Ectodermal cell (in vitro differentiated cells): ENCODE data around the gene AADAC.
"Not testable (repeated sequence)": the region's sequence is repeated elsewhere in the genome, so short reads cannot be mapped to it uniquely, and the experiment has no call there.

Source experiments
- H3K27ac ChIP-seq: 2 replicates; pipeline ENCODE4 v1.7.0; 2013; ENCODE audit warnings: mild to moderate bottlenecking, low read depth, low read length; ENCODE audit not compliant: insufficient read depth, poor library complexity, severe bottlenecking
- H3K27me3 ChIP-seq: 2 replicates; pipeline ENCODE4 v1.7.0; 2013; ENCODE audit warnings: mild to moderate bottlenecking, low read length; ENCODE audit not compliant: insufficient read depth, control insufficient read depth, poor library complexity, severe bottlenecking
- H3K36me3 ChIP-seq: one replicate; pipeline ENCODE4 v1.7.0; 2013; ENCODE audit warnings: low read length; ENCODE audit not compliant: control insufficient read depth, insufficient read depth
- H3K4me1 ChIP-seq: one replicate; pipeline ENCODE4 v1.7.0; 2013; ENCODE audit warnings: low read length; ENCODE audit not compliant: control insufficient read depth, insufficient read depth
- H3K4me3 ChIP-seq: 2 replicates; pipeline ENCODE4 v1.7.0; 2013; ENCODE audit warnings: low read depth, low read length, control low read depth; ENCODE audit not compliant: insufficient read depth
- H3K9me3 ChIP-seq: 2 replicates; pipeline ENCODE4 v1.7.0; 2013; ENCODE audit warnings: mild to moderate bottlenecking, low read length, moderate library complexity; ENCODE audit not compliant: control insufficient read depth
- WGBS, 2 experiments: methylation state at CpG; one replicate each; pipeline ENCODE4 v1.1.7; 2013; ENCODE audit warnings: missing lambda C conversion rate in 2 of 2; 5-methylcytosine and 5-hydroxymethylcytosine counted together

AADAC gene

GRCh38 chr3:151775314-151776258 is 38.3 kb upstream of the AADAC start:
- no peaks in the 10 kb centered on the region for H3K27me3 ChIP-seq
- no peaks in the 10 kb centered on the region for H3K9me3 ChIP-seq
- H3K27ac ChIP-seq = no peak overlapping the region
- H3K4me3 ChIP-seq = no peak overlapping the region
- H3K4me1 ChIP-seq = no peaks in the 10 kb centered on the region
- 93% methylated on average over 3 to 4 of the region's 4 CpGs for whole genome bisulfite sequencing, 2 experiments
- no peaks in the 10 kb centered on the region for H3K36me3 ChIP-seq

- Histone ChIP-seq H3K4me1 (no peaks in the 10 kb centered on the region), H3K9me3 (no peaks in the 10 kb centered on the region), H3K36me3 (no peaks in the 10 kb centered on the region), H3K27me3 (no peaks in the 10 kb centered on the region), H3K4me3 (no peak overlapping the region), H3K27ac (no peak overlapping the region)
- WGBS, 2 experiments = 88 to 100% methylated on average over 1 of the region's 1 CpG
Measured at GRCh38 chr3:151776259-151776740, 37.6 kb upstream of the AADAC start.

GRCh38 chr3:151777880-151778279 is 36.0 kb upstream of the AADAC start:
- Histone ChIP-seq H3K9me3 (no peaks in the 10 kb centered on the region), H3K4me1 (no peaks in the 10 kb centered on the region), H3K27ac (no peak overlapping the region), H3K4me3 (no peak overlapping the region), H3K27me3 (no peaks in the 10 kb centered on the region), H3K36me3 (no peaks in the 10 kb centered on the region)
- 94 to 96% methylated on average over 2 of the region's 2 CpGs for WGBS, 2 experiments

GRCh38 chr3:151787626-151788025 is 26.3 kb upstream of the AADAC start:
- H3K27ac ChIP-seq = no peak overlapping the region
- H3K4me1 ChIP-seq = no peaks in the 10 kb centered on the region
- H3K36me3 ChIP-seq = no peaks in the 10 kb centered on the region
- H3K4me3 ChIP-seq = no peak overlapping the region
- no peaks in the 10 kb centered on the region for H3K9me3 ChIP-seq
- H3K27me3 ChIP-seq = no peaks in the 10 kb centered on the region

GRCh38 chr3:151788401-151788800 is 25.5 kb upstream of the AADAC start:
- Histone ChIP-seq H3K27ac (no peak overlapping the region), H3K27me3 (no peaks in the 10 kb centered on the region), H3K36me3 (no peaks in the 10 kb centered on the region), H3K9me3 (no peaks in the 10 kb centered on the region), H3K4me3 (no peak overlapping the region), H3K4me1 (no peaks in the 10 kb centered on the region)
- whole genome bisulfite sequencing, 2 experiments = 80 to 96% methylated on average over 1 to 2 of the region's 2 CpGs

GRCh38 chr3:151789853-151790463 is 24.0 kb upstream of the AADAC start:
- Histone ChIP-seq H3K4me3 (no peak overlapping the region), H3K9me3 (no peaks in the 10 kb centered on the region), H3K4me1 (no peaks in the 10 kb centered on the region), H3K27me3 (no peaks in the 10 kb centered on the region), H3K27ac (peak overlapping the region; percentile 2), H3K36me3 (no peaks in the 10 kb centered on the region)
- 86% methylated on average over 1 of the region's 1 CpG; no CpG with 5 or more reads in 1 of the 2 experiments for WGBS, 2 experiments

GRCh38 chr3:151790763-151791162 is 23.2 kb upstream of the AADAC start:
- H3K27ac ChIP-seq, H3K27me3 ChIP-seq, H3K4me3 ChIP-seq, H3K36me3 ChIP-seq, H3K4me1 ChIP-seq, H3K9me3 ChIP-seq: not testable (repeated sequence)
- 100% methylated on average over 1 to 2 of the region's 2 CpGs for WGBS, 2 experiments

- Histone ChIP-seq H3K36me3 (no peaks in the 10 kb centered on the region), H3K4me3 (no peak overlapping the region), H3K9me3 (no peaks in the 10 kb centered on the region)
Measured at GRCh38 chr3:151792411-151792810, 21.5 kb upstream of the AADAC start.

GRCh38 chr3:151793636-151794035 is 20.3 kb upstream of the AADAC start:
- no peaks in the 10 kb centered on the region for H3K36me3 ChIP-seq
- no peak overlapping the region for H3K4me3 ChIP-seq
- 42 to 47% methylated on average over 2 of the region's 2 CpGs for WGBS, 2 experiments
- no peaks in the 10 kb centered on the region for H3K27me3 ChIP-seq
- H3K9me3 ChIP-seq = no peaks in the 10 kb centered on the region
- H3K27ac ChIP-seq = no peak overlapping the region
- H3K4me1 ChIP-seq = no peaks in the 10 kb centered on the region

More at GRCh38 chr3:151792411-151792810, 21.5 kb upstream of the AADAC start:
- Histone ChIP-seq H3K27me3 (no peaks in the 10 kb centered on the region), H3K27ac (no peak overlapping the region), H3K4me1 (no peaks in the 10 kb centered on the region)
- 86 to 100% methylated on average over 1 to 2 of the region's 2 CpGs for WGBS, 2 experiments

- Histone ChIP-seq H3K27ac (no peak overlapping the region), H3K9me3 (no peaks in the 10 kb centered on the region), H3K4me3 (no peak overlapping the region), H3K27me3 (no peaks in the 10 kb centered on the region), H3K4me1 (no peaks in the 10 kb centered on the region), H3K36me3 (no peaks in the 10 kb centered on the region)
- WGBS, 2 experiments = 86 to 100% methylated on average over 1 of the region's 2 CpGs
Measured at GRCh38 chr3:151794080-151794479, 19.8 kb upstream of the AADAC start.
